Measurements from ENCODE around the gene DYDC1. TPM values are rescaled to one million over a fixed set of nuclear protein-coding genes. Genes with fewer than 3 reads are reported as not detected.

Gene DYDC1
- total and polyA plus RNA-seq, 2 donors (not counting 3 experiments of a cell fraction or from before 2014, with no cell fraction given), result not detected

GRCh38 chr10:80322711-80323110 lies 33.8 kb downstream of the DYDC1 start:
- Histone ChIP-seq H3K4me1 (ENCODE audit: control insufficient read depth, extremely low read depth, insufficient read depth, low read length) (no peaks in the 10 kb centered on the region), H3K9me1 (replicated peaks; ENCODE audit: control insufficient read depth, extremely low read depth, insufficient read depth, low read length) (no peaks in the 10 kb centered on the region), H3K9me3 (replicated peaks; ENCODE audit: control insufficient read depth, insufficient read depth, low read length) (no peaks in the 10 kb centered on the region), H3K4me2 (ENCODE audit: insufficient read depth, low read length) (no peak overlapping the region), H3K79me2 (ENCODE audit: control insufficient read depth, insufficient read depth, low read length) (no peaks in the 10 kb centered on the region), H3K27ac (ENCODE audit: insufficient read depth, low read depth, low read length) (no peak overlapping the region), H3K36me3 (ENCODE audit: control insufficient read depth in 2 of 2, extremely low read depth in 1 of 2, insufficient read depth in 2 of 2, low read length in 2 of 2) (no peaks in the 10 kb centered on the region), H3K9ac (replicated peaks; ENCODE audit: extremely low read depth, insufficient read depth, low read length) (no peak overlapping the region), H4K20me1 (replicated peaks; ENCODE audit: control insufficient read depth, extremely low read depth, insufficient read depth, low read length) (no peaks in the 10 kb centered on the region), H3K27me3 (ENCODE audit: control insufficient read depth in 2 of 2, insufficient read depth in 2 of 2, low read length in 2 of 2) (peaks cover 5 to 7% of the 10 kb centered on the region in 2 experiments), H3K4me3 (replicated peaks in 1 of 3; ENCODE audit: insufficient read depth in 1 of 3, low read depth in 1 of 3, low read length in 3 of 3) (no peak overlapping the region), H2AFZ (ENCODE audit: low read depth, low read length) (no peak overlapping the region)
- dilution Hi-C loops (cut with MboI; ENCODE audit: extremely low pct_ligation_motif_present, low sequenced_read_pairs), result no loop called here
- intact Hi-C loops (cut with micrococcal nuclease), result no loop called here
- ChIA-PET POLR2A (no interaction called here), CTCF (no interaction called here)
- TF ChIP-seq JUN (IDR thresholded peaks at IDR 0.05; ENCODE audit: borderline replicate concordance, insufficient read depth, insufficient read length, low read depth) (no peak), POLR2AphosphoS5 (IDR thresholded peaks at IDR 0.05; ENCODE audit: insufficient read depth, low read depth, low read length) (no peak)
- DNase-seq (ENCODE audit: low read depth, low spot score) (no peak), FAIRE-seq (no peak)
- BruUV-seq (replicated peaks), result no TSS peak

- DNase-seq (ENCODE audit: low read depth, low spot score) (no peak), FAIRE-seq (no peak)
- TF ChIP-seq JUN (IDR thresholded peaks at IDR 0.05; ENCODE audit: borderline replicate concordance, insufficient read depth, insufficient read length, low read depth) (no peak), POLR2AphosphoS5 (IDR thresholded peaks at IDR 0.05; ENCODE audit: insufficient read depth, low read depth, low read length) (no peak), POLR2A (IDR thresholded peaks at IDR 0.05; ENCODE audit: low read depth, low read length) (no peak), GATA2 (IDR thresholded peaks at IDR 0.05; ENCODE audit: insufficient read depth, insufficient read length, low read depth, low read length) (no peak), MYC (IDR thresholded peaks at IDR 0.05; ENCODE audit: low read depth, low read length) (no peak), EZH2 (IDR thresholded peaks at IDR 0.05; ENCODE audit: borderline replicate concordance, low read depth, low read length, severe bottlenecking) (no peak), FOS (IDR thresholded peaks at IDR 0.05; ENCODE audit: borderline replicate concordance, insufficient read depth, low read length) (no peak), CTCF (IDR thresholded peaks at IDR 0.05; ENCODE audit: extremely low read depth in 1 of 2, insufficient read depth in 1 of 2, low read depth in 1 of 2, low read length in 2 of 2) (no peak)
- TF ChIP-seq, protein P1, sequence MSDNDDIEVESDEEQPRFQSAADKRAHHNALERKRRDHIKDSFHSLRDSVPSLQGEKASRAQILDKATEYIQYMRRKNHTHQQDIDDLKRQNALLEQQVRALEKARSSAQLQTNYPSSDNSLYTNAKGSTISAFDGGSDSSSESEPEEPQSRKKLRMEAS (IDR thresholded peaks at IDR 0.05; ENCODE audit: insufficient read depth, insufficient read length), result no peak
- CTCF ChIA-PET, result no interaction called here
- BruUV-seq (replicated peaks), result no TSS peak
- dilution Hi-C loops (cut with MboI; ENCODE audit: extremely low pct_ligation_motif_present, low sequenced_read_pairs) (no loop called here), intact Hi-C loops (cut with micrococcal nuclease) (no loop called here)
- no peaks in the 10 kb centered on the region for H4K20me1 ChIP-seq (replicated peaks; ENCODE audit: control insufficient read depth, extremely low read depth, insufficient read depth, low read length)
- no peaks in the 10 kb centered on the region for H3K4me1 ChIP-seq (ENCODE audit: control insufficient read depth, extremely low read depth, insufficient read depth, low read length)
- H3K9me1 ChIP-seq (replicated peaks; ENCODE audit: control insufficient read depth, extremely low read depth, insufficient read depth, low read length), result no peaks in the 10 kb centered on the region
- no peak overlapping the region for H3K27ac ChIP-seq (ENCODE audit: insufficient read depth, low read depth, low read length)
- H3K4me2 ChIP-seq (ENCODE audit: insufficient read depth, low read length), result no peak overlapping the region
- H3K36me3 ChIP-seq (ENCODE audit: control insufficient read depth in 2 of 2, extremely low read depth in 1 of 2, insufficient read depth in 2 of 2, low read length in 2 of 2), result no peaks in the 10 kb centered on the region
- POLR2A ChIA-PET, result no interaction called here
- no peak overlapping the region for H3K4me3 ChIP-seq (replicated peaks in 1 of 3; ENCODE audit: insufficient read depth in 1 of 3, low read depth in 1 of 3, low read length in 3 of 3)
- no peaks in the 10 kb centered on the region for H3K79me2 ChIP-seq (ENCODE audit: control insufficient read depth, insufficient read depth, low read length)
- no peaks in the 10 kb centered on the region for H3K9me3 ChIP-seq (replicated peaks; ENCODE audit: control insufficient read depth, insufficient read depth, low read length)
- no peak overlapping the region for H3K9ac ChIP-seq (replicated peaks; ENCODE audit: extremely low read depth, insufficient read depth, low read length)
- peaks cover 5 to 7% of the 10 kb centered on the region in 2 experiments for H3K27me3 ChIP-seq (ENCODE audit: control insufficient read depth in 2 of 2, insufficient read depth in 2 of 2, low read length in 2 of 2)
- H2AFZ ChIP-seq (ENCODE audit: low read depth, low read length), result no peak overlapping the region
Measured at GRCh38 chr10:80322158-80322557, 34.4 kb downstream of the DYDC1 start.

Data from endothelial cell of umbilical vein (primary cell).